ENCODE measurements around the gene FOXI2.

DNA sequence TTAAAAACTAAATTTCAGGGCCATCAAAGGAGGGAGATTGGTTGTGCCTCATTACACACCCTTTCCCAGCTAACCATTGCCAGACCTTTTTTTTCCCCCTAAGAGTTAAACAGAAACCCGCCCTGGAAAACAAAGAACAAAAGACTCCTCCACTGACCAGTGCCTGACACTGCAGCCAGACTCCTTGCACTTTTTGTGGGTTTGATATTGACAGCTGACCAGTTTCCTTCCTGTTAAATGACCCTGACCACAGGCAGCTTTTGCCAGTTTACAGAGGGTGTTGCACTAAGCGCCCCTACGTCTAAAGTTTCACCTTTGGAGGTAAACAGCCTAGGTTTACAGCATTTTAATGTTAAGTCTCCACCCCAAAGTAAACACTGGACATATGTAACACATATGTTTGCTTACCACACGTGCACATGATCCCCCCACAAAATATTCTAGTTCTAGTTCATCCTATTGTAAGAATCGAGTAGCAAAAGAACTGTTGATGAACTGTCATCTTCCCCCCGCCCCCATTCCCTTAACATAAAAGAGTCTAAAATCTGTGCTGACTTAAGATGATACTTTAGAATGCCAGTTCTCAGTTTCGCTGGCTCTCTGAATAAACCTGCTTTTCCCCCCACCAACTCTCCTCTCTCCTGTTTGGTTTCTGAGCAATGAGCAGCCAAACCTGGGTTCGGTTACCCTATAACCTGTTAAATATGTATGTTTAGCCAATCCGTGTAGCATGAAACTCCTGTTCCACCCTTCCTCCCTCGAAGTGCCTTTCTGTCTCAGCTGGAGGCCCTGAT lies 38.0 kb downstream of the FOXI2 start:
- TF ChIP-seq EZH2 (IDR thresholded peaks at IDR 0.05; ENCODE audit: borderline replicate concordance) = no peak
- TF ChIP-seq CTCF (IDR thresholded peaks at IDR 0.05; ENCODE audit: poor library complexity) = no peak
